Activated CD4-positive, alpha-beta T cell treated with anti-CD3 and anti-CD28 coated beads, Interleukin-2, amount 50 U/mL, for 1 hour (primary cell): ENCODE measurements around the gene STN1.

ENCODE experiments used
- DNase-seq: peaks from one replicate; pipeline ENCODE4 v3.0.0-alpha.2; 2020

The STN1 gene

DNA sequence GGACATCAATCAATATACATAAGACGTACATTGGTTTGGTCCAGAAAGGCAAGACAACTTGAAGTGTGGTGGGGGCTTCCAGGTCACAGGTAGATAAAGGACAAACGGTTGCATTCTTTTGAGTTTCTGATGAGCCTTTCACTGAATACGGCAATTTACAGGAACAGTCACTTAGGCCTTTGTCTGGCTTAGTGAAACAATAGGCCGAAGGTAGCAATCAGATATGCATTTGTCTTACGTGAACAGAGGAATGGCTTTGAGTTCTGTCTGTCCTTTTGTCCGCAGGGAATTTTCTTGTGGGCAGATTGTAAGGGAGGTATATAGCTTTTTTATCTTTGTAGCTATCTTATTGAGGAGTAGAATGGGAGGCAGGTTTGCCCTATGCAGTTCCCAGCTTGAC is 10.8 kb upstream of the STN1 start:
- DNase-seq: no peak

GRCh38 chr10:103926722-103927319 is 8.8 kb upstream of the STN1 start:
- DNase-seq: no peak

DNA sequence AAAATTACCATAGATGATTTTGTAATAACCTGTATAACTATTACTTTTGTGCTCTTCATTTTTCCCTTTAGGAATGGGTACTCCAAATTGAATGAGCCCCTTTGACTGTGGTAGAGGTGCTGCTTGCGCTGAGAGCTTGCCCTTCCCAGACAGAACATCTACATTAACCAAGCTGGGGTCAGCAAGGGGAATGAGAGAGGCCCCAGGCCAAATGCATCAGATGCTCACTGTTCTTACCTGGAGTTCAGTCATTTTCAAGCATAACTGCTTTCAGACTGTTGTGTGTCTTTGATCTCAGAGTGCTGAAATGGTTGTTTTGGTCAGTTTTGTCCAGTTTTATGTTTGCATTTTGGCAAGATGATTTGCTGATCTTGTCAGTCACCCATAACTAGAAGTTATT is 7.6 kb upstream of the STN1 start:
- no peak for DNase-seq

- DNase-seq: no peak
These were observed 5.5 kb upstream of the STN1 start for GRCh38 chr10:103923502-103923901.

DNA sequence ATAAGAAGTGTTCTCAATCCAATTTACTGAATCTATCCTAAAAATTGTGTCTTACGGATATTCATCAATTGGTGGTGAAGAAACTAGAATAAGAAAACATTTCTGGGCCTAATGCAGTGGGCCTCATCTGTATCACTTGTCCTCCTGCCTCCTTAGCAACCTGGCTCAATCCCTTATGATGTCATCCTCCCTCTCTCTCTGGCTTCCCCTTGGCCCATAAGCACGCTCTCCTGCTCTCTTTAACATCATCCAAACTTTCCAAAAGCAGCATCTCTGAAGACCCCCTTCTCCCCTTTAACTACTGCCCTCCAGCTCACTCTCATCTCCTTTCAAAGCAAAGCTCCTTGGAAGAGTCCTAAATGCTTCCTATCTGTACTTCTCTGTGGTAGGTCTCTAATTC is 4.7 kb upstream of the STN1 start:
- no peak for DNase-seq

GRCh38 chr10:103921750-103922195 is 3.8 kb upstream of the STN1 start:
- no peak for DNase-seq

GRCh38 chr10:103921248-103921647 is 3.3 kb upstream of the STN1 start:
- DNase-seq: no peak

- DNase-seq: no peak
These were observed 1.7 kb upstream of the STN1 start for GRCh38 chr10:103919648-103920025.

DNA sequence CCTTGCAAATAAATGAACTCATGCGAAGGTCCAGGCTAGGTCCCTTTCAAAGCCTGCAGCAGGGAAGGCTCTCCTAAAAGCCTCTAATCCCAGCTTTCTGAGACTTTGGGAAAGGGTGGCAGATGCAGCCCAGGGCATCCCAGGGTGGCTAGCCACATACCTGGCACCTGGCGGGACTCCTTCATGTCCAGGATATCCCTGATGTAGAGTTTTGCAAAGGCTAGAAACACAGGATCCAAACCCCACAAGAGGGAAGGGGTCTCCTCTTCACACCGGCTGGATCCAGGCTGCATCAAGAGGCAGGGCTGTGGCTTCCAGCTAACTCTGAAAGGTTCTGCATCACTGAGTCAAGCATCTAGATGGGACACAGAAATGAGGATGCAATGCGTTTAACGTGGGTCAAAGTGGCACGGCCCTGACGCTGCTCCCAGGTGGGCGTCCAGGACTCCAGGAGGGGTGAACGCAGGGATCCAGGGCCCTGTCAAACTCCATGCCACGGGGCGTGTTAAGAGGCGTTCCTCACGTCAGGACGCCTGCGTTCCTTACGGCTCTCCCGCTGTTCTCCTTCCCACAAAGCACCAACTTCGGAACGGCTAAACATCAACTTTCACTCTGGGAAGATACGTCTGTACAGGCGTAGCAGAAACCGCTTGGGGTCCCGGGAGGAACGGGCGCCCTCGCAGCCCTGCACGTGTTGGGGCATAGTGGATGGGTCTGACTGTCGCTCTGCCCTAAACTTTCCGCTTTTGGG is 507 bp downstream of the STN1 start:
- DNase-seq: peak; percentile 14

GRCh38 chr10:103916876-103917275 is 1.1 kb downstream of the STN1 start:
- no peak for DNase-seq

GRCh38 chr10:103916254-103916653 is 1.7 kb downstream of the STN1 start:
- DNase-seq: no peak

- DNase-seq: no peak
These were observed 2.2 kb downstream of the STN1 start for GRCh38 chr10:103915796-103916195.

- DNase-seq: no peak
These were observed 5.2 kb downstream of the STN1 start for GRCh38 chr10:103912759-103913158.

DNA sequence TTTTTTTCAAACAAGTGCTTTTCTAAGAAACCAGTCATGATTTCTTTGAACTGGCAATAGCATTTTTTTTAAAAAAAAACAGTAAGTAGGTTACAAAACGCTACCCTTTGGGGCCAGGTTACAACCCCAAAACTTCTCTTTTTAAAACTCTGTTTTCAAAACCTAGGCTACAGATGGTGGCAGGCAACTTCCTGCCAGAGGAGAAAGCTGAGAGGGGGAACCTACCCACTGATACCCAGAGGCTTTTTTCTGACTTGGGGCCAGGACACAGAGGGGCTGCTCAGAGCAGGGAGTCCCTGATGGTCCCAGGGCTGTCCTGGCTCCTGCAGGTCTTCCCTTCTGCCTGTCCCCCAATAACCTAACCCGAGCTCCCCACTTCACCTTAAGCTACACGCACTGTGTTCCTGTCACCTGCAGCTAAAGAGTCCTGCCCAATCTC is 6.9 kb downstream of the STN1 start:
- DNase-seq: peak; percentile 39

- no peak for DNase-seq
These were observed 7.5 kb downstream of the STN1 start for GRCh38 chr10:103910442-103911012.

DNA sequence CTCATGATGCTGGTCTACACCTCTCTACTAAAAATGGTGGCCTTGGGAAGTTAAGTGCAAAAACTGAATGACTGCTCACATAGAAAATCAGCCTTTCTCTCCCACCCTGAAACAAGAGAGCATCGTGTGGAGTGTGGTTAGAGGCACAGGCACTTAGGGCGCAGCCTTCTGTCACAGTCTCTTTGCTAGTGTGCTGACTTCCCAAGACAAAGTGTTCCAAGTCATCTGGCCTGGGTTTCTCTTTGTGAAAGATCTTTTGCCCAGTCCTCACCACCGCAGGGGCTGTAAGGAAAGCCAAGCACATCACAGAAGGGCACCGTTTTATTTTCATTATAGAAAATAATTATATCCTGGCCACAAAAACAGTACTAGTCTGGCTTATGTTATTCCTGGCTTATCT is 12.5 kb downstream of the STN1 start:
- no peak for DNase-seq

DNA sequence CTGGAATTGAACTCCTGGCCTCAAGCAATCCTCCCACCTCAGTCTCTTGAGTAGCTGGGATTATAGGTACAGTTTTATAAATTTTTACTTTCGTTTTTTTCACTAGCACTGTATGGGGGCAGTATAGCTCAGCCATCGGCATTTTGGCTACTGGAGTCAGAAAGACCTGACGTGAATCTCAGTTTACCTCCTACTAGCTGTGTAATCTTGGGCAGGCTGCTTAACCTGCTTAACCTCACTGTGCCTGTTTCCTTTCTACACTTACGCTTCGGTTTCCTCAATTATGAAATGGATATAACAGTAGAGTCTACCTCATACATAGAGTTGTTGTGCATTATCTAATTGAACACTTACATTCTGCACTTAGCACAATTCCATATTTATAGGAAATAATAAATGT is 16.7 kb downstream of the STN1 start:
- DNase-seq: no peak

- no peak for DNase-seq
These were observed 18.7 kb downstream of the STN1 start for GRCh38 chr10:103899312-103899711.

DNA sequence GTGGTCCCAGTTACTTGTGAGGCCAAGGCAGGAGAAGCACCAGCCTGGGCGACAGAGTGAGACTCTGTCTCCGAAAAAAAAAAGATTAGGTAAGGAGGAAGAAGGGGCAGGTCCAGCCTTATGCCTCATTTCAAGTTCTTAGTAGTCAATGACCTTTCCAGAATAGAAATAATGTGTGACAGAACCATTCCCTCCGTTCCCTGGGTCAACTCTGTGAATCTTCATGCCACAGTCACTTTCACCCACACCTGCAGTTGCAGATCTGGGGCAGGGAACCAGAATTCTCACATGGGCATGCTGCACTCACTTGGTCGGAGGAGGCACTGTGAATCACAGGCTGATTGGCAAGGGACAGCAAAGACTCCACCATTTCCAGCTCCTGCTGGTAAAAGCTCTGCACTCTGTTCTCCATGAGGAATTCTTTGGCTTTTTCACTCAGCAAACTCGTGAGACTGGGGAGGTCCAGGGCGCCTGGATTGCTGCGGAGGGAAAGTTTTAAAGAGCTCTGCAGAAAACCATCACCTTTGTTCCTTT is 20.7 kb downstream of the STN1 start:
- no peak for DNase-seq

- no peak for DNase-seq
These were observed 21.8 kb downstream of the STN1 start for GRCh38 chr10:103896225-103896624.

GRCh38 chr10:103895411-103896186 is 22.4 kb downstream of the STN1 start:
- no peak for DNase-seq

DNA sequence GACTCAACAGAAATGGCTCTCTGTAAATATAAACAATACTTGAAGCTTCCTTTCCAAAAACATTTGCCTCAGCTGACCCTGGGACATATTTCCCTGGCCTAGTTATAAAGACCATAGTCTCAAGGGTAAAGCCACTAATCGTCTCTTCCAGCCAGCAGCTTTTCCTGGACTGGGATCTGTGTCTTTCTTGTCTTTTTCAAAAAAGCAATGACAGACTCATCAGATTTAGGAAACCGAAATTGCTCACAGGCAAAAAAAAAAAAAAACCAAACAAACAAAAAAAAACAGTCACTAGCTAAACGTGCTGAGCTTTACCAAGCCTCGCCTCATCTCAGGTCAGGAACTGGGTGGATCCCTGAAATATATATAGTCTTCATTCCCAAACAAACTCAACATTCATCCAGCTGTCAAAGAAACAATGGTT is 23.5 kb downstream of the STN1 start:
- no peak for DNase-seq

DNA sequence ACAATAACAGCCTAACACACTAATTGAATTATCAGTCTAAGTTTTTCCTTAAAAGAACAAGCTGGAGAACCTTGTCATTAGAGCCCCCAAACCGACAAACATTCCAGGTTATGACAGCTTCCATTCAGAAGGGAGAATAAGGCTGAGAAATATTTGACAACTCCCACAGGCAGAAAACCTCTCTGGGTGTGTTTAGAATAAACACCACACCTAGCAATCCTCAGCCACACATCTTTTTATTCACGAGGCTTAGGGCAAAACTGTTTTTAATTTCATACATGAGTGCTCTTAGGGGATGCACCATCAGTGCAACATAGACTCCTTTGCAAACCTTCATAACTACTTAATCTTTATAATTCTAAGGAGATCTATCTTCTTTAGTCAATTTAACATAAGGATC is 24.2 kb downstream of the STN1 start:
- DNase-seq: no peak
